Measurements from ENCODE around the gene TRIOBP.
A peak's percentile ranks its signal among the peaks of the same experiment; 100 is the strongest.
"Not testable (repeated sequence)": the region's sequence is repeated elsewhere in the genome, so short reads cannot be mapped to it uniquely, and the experiment has no call there.

TRIOBP gene

GRCh38 chr22:37696657-37697537 is at the start of gene TRIOBP:
Gene TRIOBP (plus strand): TSS chr22:37697048. CDS start chr22:37701366, 4,318 bp downstream.
- Mint-ChIP-seq H3K4me1 (peaks cover 12 to 20% of the 10 kb centered on the region in 2 donors), H3K27ac (no peak within 1 kb of the TSS), H3K4me3 (peak within 1 kb of the TSS; percentile 31 to 46), H3K9me3 (no peaks in the 10 kb centered on the region), H3K27me3 (no peaks in the 10 kb centered on the region), H3K36me3 (peaks cover 25 to 33% of the 10 kb centered on the region in 2 donors)
- DNase-seq (peak; percentile 76), ATAC-seq (replicated peaks) (peak; percentile 99)

GRCh38 chr22:37647317-37647716 is 49.5 kb upstream of the TRIOBP start:
- peaks cover 16 to 17% of the 10 kb centered on the region in 2 donors for H3K4me1 Mint-ChIP-seq
- H3K27me3 Mint-ChIP-seq = no peaks in the 10 kb centered on the region
- peaks cover 46 to 64% of the 10 kb centered on the region in 2 donors for H3K36me3 Mint-ChIP-seq
- DNase-seq = no peak
- H3K9me3 Mint-ChIP-seq = no peaks in the 10 kb centered on the region
- no peak overlapping the region for H3K27ac Mint-ChIP-seq
- no peak overlapping the region for H3K4me3 Mint-ChIP-seq
- ATAC-seq (replicated peaks) = no peak

GRCh38 chr22:37647928-37648327 is 48.9 kb upstream of the TRIOBP start:
- no peak for ATAC-seq (replicated peaks)
- Mint-ChIP-seq H3K27me3 (no peaks in the 10 kb centered on the region), H3K36me3 (peaks cover 42 to 65% of the 10 kb centered on the region in 2 donors), H3K27ac (peak overlapping the region; percentile 57), H3K4me1 (peaks cover 11% of the 10 kb centered on the region in 2 donors), H3K9me3 (no peaks in the 10 kb centered on the region), H3K4me3 (no peak overlapping the region)
- no peak for DNase-seq

- H3K27ac Mint-ChIP-seq = no peak overlapping the region
- peaks cover 35 to 61% of the 10 kb centered on the region in 2 donors for H3K36me3 Mint-ChIP-seq
- no peak overlapping the region for H3K4me3 Mint-ChIP-seq
- H3K27me3 Mint-ChIP-seq = no peaks in the 10 kb centered on the region
- peaks cover 2 to 6% of the 10 kb centered on the region in 2 donors for H3K4me1 Mint-ChIP-seq
- no peak for DNase-seq
- ATAC-seq (replicated peaks) = no peak
- no peaks in the 10 kb centered on the region for H3K9me3 Mint-ChIP-seq
These were observed 46.2 kb upstream of the TRIOBP start for GRCh38 chr22:37650463-37651136.

- Mint-ChIP-seq H3K4me1 (peaks cover 10 to 20% of the 10 kb centered on the region in 2 donors), H3K27ac (peak overlapping the region; percentile 28), H3K36me3 (peaks cover 22 to 43% of the 10 kb centered on the region in 2 donors)
These were observed 42.1 kb upstream of the TRIOBP start for GRCh38 chr22:37654563-37655251.

GRCh38 chr22:37655252-37655563 is 41.6 kb upstream of the TRIOBP start:
- Mint-ChIP-seq H3K36me3 (peaks cover 22 to 39% of the 10 kb centered on the region in 2 donors), H3K27me3 (no peaks in the 10 kb centered on the region), H3K4me1 (peaks cover 15 to 25% of the 10 kb centered on the region in 2 donors), H3K4me3 (no peak overlapping the region), H3K27ac (no peak overlapping the region), H3K9me3 (no peaks in the 10 kb centered on the region)
- DNase-seq = no peak
- ATAC-seq (replicated peaks) = no peak

More at GRCh38 chr22:37654563-37655251, 42.1 kb upstream of the TRIOBP start:
- ATAC-seq (replicated peaks) (no peak), DNase-seq (no peak)
- H3K27me3 Mint-ChIP-seq = no peaks in the 10 kb centered on the region
- no peaks in the 10 kb centered on the region for H3K9me3 Mint-ChIP-seq
- H3K4me3 Mint-ChIP-seq = no peak overlapping the region

GRCh38 chr22:37656583-37656982 is 40.3 kb upstream of the TRIOBP start:
- DNase-seq; H3K9me3 Mint-ChIP-seq; H3K4me3 Mint-ChIP-seq; ATAC-seq (replicated peaks); H3K27me3 Mint-ChIP-seq: not testable (repeated sequence)
- peaks cover 28 to 39% of the 10 kb centered on the region in 2 donors for H3K4me1 Mint-ChIP-seq
- H3K36me3 Mint-ChIP-seq = peaks cover 26 to 44% of the 10 kb centered on the region in 2 donors
- peak overlapping the region; percentile 79 for H3K27ac Mint-ChIP-seq

GRCh38 chr22:37657590-37658132 is 39.2 kb upstream of the TRIOBP start:
- Mint-ChIP-seq H3K27ac (peak overlapping the region; percentile 97), H3K27me3 (no peaks in the 10 kb centered on the region), H3K4me1 (peaks cover 37 to 49% of the 10 kb centered on the region in 2 donors), H3K9me3 (peaks cover 0 to 3% of the 10 kb centered on the region in 2 donors), H3K36me3 (peaks cover 29 to 47% of the 10 kb centered on the region in 2 donors), H3K4me3 (peak overlapping the region; percentile 91 to 94)
- ATAC-seq (replicated peaks) (peak in 1 of 2 donors; percentile 5), DNase-seq (peak; percentile 29)

- peak within 1 kb of the TSS; percentile 97 for H3K27ac Mint-ChIP-seq
- ATAC-seq (replicated peaks) (peak; percentile 92 to 94), DNase-seq (peak; percentile 98)
- H3K27me3 Mint-ChIP-seq = no peaks in the 10 kb centered on the region
- peaks cover 38 to 52% of the 10 kb centered on the region in 2 donors for H3K4me1 Mint-ChIP-seq
- H3K9me3 Mint-ChIP-seq = peaks cover 0 to 3% of the 10 kb centered on the region in 2 donors
- H3K36me3 Mint-ChIP-seq = peaks cover 29 to 40% of the 10 kb centered on the region in 2 donors
- H3K4me3 Mint-ChIP-seq = peak within 1 kb of the TSS; percentile 92 to 94
These were observed 38.4 kb upstream of the TRIOBP start, which contains the start of gene PDXP for GRCh38 chr22:37658133-37659065. Gene PDXP (plus strand): TSS chr22:37658723. CDS start chr22:37658783, 60 bp downstream.

GRCh38 chr22:37659066-37659896 is 37.6 kb upstream of the TRIOBP start:
- H3K36me3 Mint-ChIP-seq = peaks cover 24 to 36% of the 10 kb centered on the region in 2 donors
- H3K27me3 Mint-ChIP-seq = no peaks in the 10 kb centered on the region
- peak overlapping the region; percentile 85 for H3K27ac Mint-ChIP-seq
- H3K4me3 Mint-ChIP-seq = peak overlapping the region; percentile 87 to 92
- H3K4me1 Mint-ChIP-seq = peaks cover 40 to 50% of the 10 kb centered on the region in 2 donors
- DNase-seq (no peak), ATAC-seq (replicated peaks) (peak; percentile 2 to 6)
- peaks cover 0 to 3% of the 10 kb centered on the region in 2 donors for H3K9me3 Mint-ChIP-seq

GRCh38 chr22:37659897-37660708 is 36.7 kb upstream of the TRIOBP start:
- Mint-ChIP-seq H3K36me3 (peaks cover 20 to 35% of the 10 kb centered on the region in 2 donors), H3K9me3 (peaks cover 0 to 3% of the 10 kb centered on the region in 2 donors), H3K27me3 (no peaks in the 10 kb centered on the region), H3K4me3 (peak overlapping the region; percentile 87 to 92), H3K4me1 (peaks cover 40 to 49% of the 10 kb centered on the region in 2 donors), H3K27ac (peak overlapping the region; percentile 85)
- ATAC-seq (replicated peaks) (no peak), DNase-seq (no peak)

- ATAC-seq (replicated peaks) (no peak), DNase-seq (no peak)
- Mint-ChIP-seq H3K36me3 (peaks cover 23 to 37% of the 10 kb centered on the region in 2 donors), H3K4me1 (peaks cover 40 to 50% of the 10 kb centered on the region in 2 donors), H3K27me3 (no peaks in the 10 kb centered on the region), H3K4me3 (peak overlapping the region; percentile 87 to 92), H3K9me3 (peaks cover 0 to 3% of the 10 kb centered on the region in 2 donors), H3K27ac (peak overlapping the region; percentile 74)
These were observed 36.2 kb upstream of the TRIOBP start for GRCh38 chr22:37660709-37661045.
